K562 (cell line): ENCODE results near the gene HES4. TPM values are rescaled to one million over a fixed set of nuclear protein-coding genes. Genes with fewer than 3 reads are reported as not detected.

Experiments
- ATAC-seq: fragments of 200-7000 bp; cut with Tn5 transposase; 3 replicates; pipeline ENCODE4 v1.9.1; 2020; ENCODE audit warnings: moderate library complexity
- BruUV-seq: library from RNA; stranded (reverse); fragments of 400-500 nt; replicated peaks from 2 replicates; lab custom pipeline; 2021; lab: Mats Ljungman, UMichigan
- CTCF ChIA-PET: fragments of 300-600 bp; formaldehyde crosslinking; extraction: SDS; loops from one replicate; lab custom pipeline; 2021; ENCODE audit warnings: low intra/inter-chr PET ratio; lab: Yijun Ruan, JAX
- POLR2A ChIA-PET: fragments of 300-600, 350-650 bp; sonication (Branson Sonifier 250); formaldehyde crosslinking; extraction: SDS; loops from one replicate; lab custom pipeline; 2021; ENCODE audit warnings: antibody characterized with exemption, inconsistent platforms; lab: Yijun Ruan, JAX
- DNase-seq, 4 experiments: peaks; one replicate each; pipeline versions ENCODE4 v3.0.0 to v3.0.0-alpha.2; 2011 to 2018; ENCODE audit warnings: low spot score in 3 of 4, mixed read lengths in 3 of 4; ENCODE audit errors: extremely low read depth in 1 of 4
- FAIRE-seq: peaks from 2 replicates; lab custom pipeline; 2011; peaks lifted over from hg19 to GRCh38; lab: Jason Lieb, UNC
- H2AFZ ChIP-seq: 2 replicates; pipeline ENCODE4 v1.6.0; 2011; ENCODE audit warnings: low read depth, low read length, control low read depth, inconsistent platforms
- H3K27ac ChIP-seq: fragments of 200-600 bp; 3 replicates; pipeline ENCODE4 v1.8.0; 2011; ENCODE audit warnings: low read depth, mild to moderate bottlenecking, control low read depth, inconsistent platforms, low read length, moderate library complexity, mixed read lengths; ENCODE audit errors: extremely low read depth
- H3K27me3 ChIP-seq, 2 experiments: fragments of 300-600 bp in 1 of 2; 2 replicates in 1 of 2; 3 replicates in 1 of 2; pipeline versions ENCODE4 v1.6.0 to v1.8.0; 2011; ENCODE audit warnings: inconsistent platforms in 2 of 2, low read length in 2 of 2, mild to moderate bottlenecking in 1 of 2, mixed read lengths in 1 of 2, moderate library complexity in 1 of 2; ENCODE audit not compliant: control insufficient read depth in 2 of 2, insufficient read depth in 2 of 2
- H3K36me3 ChIP-seq: fragments of 300-600 bp; 3 replicates; pipeline ENCODE4 v1.8.0; 2011; ENCODE audit warnings: mild to moderate bottlenecking, low read length, inconsistent platforms; ENCODE audit not compliant: control insufficient read depth, insufficient read depth
- H3K4me1 ChIP-seq, 2 experiments: fragments of 200-600 bp in 1 of 2; replicated peaks in 1 of 2; 2 replicates in 1 of 2; 3 replicates in 1 of 2; pipeline versions ENCODE4 v1.5.1 to v1.8.0; 2011; ENCODE audit warnings: inconsistent platforms in 2 of 2, low read length in 2 of 2, mild to moderate bottlenecking in 1 of 2, mixed read lengths in 1 of 2, moderate library complexity in 1 of 2; ENCODE audit not compliant: control insufficient read depth in 2 of 2, insufficient read depth in 2 of 2
- H3K4me2 ChIP-seq: 2 replicates; pipeline ENCODE4 v1.6.1; 2011; ENCODE audit warnings: low read length, control low read depth, inconsistent platforms, mixed read lengths; ENCODE audit not compliant: insufficient read depth
- H3K4me3 ChIP-seq: fragments of 200-600 bp; sonication (generic), shearing (Covaris generic); 2 replicates; pipeline ENCODE4 v1.5.1; 2016; ENCODE audit warnings: control low read depth, inconsistent platforms
- H3K79me2 ChIP-seq: fragments of 200-600 bp; 3 replicates; pipeline ENCODE4 v1.8.0; 2011; ENCODE audit warnings: low read length, inconsistent platforms; ENCODE audit not compliant: control insufficient read depth, insufficient read depth
- H3K9ac ChIP-seq, 2 experiments: 2 replicates each; pipeline versions ENCODE4 v1.6.0 to v1.6.1; 2011; ENCODE audit warnings: low read depth in 2 of 2, low read length in 2 of 2, control low read depth in 1 of 2, inconsistent platforms in 1 of 2, mild to moderate bottlenecking in 1 of 2, mixed read lengths in 1 of 2; ENCODE audit not compliant: insufficient read depth in 1 of 2
- H3K9me1 ChIP-seq: one replicate; pipeline ENCODE4 v1.6.0; 2011; ENCODE audit warnings: inconsistent platforms, mild to moderate bottlenecking, low read length, moderate library complexity; ENCODE audit not compliant: control insufficient read depth, insufficient read depth
- H3K9me3 ChIP-seq: replicated peaks from 2 replicates; pipeline ENCODE4 v1.5.1; 2011; ENCODE audit warnings: low read depth, low read length, inconsistent platforms; ENCODE audit not compliant: control insufficient read depth, insufficient read depth
- H4K20me1 ChIP-seq: replicated peaks from 2 replicates; pipeline ENCODE4 v1.6.1; 2011; ENCODE audit warnings: low read length, inconsistent platforms, mixed read lengths; ENCODE audit not compliant: control insufficient read depth, insufficient read depth
- CBFA2T2 ChIP-seq: fragments of 450-650 bp; conservative IDR thresholded peaks from 2 replicates; pipeline ENCODE4 v1.6.1; 2017; ENCODE audit warnings: mild to moderate bottlenecking
- CTCF ChIP-seq, 3 experiments: IDR thresholded peaks in 2 of 3; conservative IDR thresholded peaks in 1 of 3; 2 replicates each; pipeline ENCODE4 v1.5.1; 2011 to 2012; ENCODE audit warnings: low read length in 3 of 3, mild to moderate bottlenecking in 3 of 3, control low read depth in 2 of 3, improper control_type of control experiment in 1 of 3, inconsistent platforms in 1 of 3, low read depth in 1 of 3, mixed read lengths in 1 of 3, moderate library complexity in 1 of 3; ENCODE audit not compliant: insufficient read depth in 2 of 3
- GABPB1 ChIP-seq: sonication (generic); formaldehyde crosslinking; IDR thresholded peaks from 2 replicates; pipeline ENCODE4 v1.8.0; 2022; ENCODE audit warnings: mild to moderate bottlenecking, missing genetic modification reagents
- HDAC6 ChIP-seq: IDR thresholded peaks from 2 replicates; pipeline ENCODE4 v1.6.1; 2012; ENCODE audit warnings: low read depth, mild to moderate bottlenecking, control low read depth, inconsistent platforms, low read length, moderate library complexity
- MLX ChIP-seq, 2 experiments: fragments of 450-650 bp in 1 of 2; sonication (generic) in 1 of 2; formaldehyde crosslinking; conservative IDR thresholded peaks; 2 replicates each; pipeline versions ENCODE4 v1.4.0 to v1.8.1; 2020 to 2022; ENCODE audit warnings: mild to moderate bottlenecking in 1 of 2, missing genetic modification reagents in 1 of 2
- MTA1 ChIP-seq: fragments of 450-650 bp; IDR thresholded peaks from 2 replicates; pipeline ENCODE4 v1.6.1; 2017; ENCODE audit warnings: borderline replicate concordance
- MYBL2 ChIP-seq, 2 experiments: fragments of 450-650 bp in 1 of 2; sonication (generic) in 1 of 2; formaldehyde crosslinking in 1 of 2; IDR thresholded peaks; 2 replicates each; pipeline versions ENCODE4 v1.6.1 to v1.8.1; 2017 to 2022; ENCODE audit warnings: borderline replicate concordance in 1 of 2, inconsistent platforms in 1 of 2, low read depth in 1 of 2, mild to moderate bottlenecking in 1 of 2, missing genetic modification reagents in 1 of 2, moderate library complexity in 1 of 2
- POLR2G ChIP-seq: fragments of 200-400 bp; formaldehyde crosslinking; IDR thresholded peaks from 2 replicates; pipeline ENCODE4 v1.6.1; 2017; ENCODE audit warnings: low read depth, mild to moderate bottlenecking, antibody characterized with exemption, low read length, moderate library complexity
- SIN3A ChIP-seq, 2 experiments: fragments of 150-350 bp in 1 of 2; IDR thresholded peaks; 2 replicates each; pipeline ENCODE4 v1.6.1; 2011 to 2016; ENCODE audit warnings: borderline replicate concordance in 2 of 2, low read depth in 2 of 2, low read length in 2 of 2, mild to moderate bottlenecking in 2 of 2, moderate library complexity in 2 of 2; ENCODE audit not compliant: control insufficient read depth in 1 of 2
- SRSF1 ChIP-seq: fragments of 200-400 bp; formaldehyde crosslinking; IDR thresholded peaks from 2 replicates; pipeline ENCODE4 v1.6.1; 2017; ENCODE audit warnings: mild to moderate bottlenecking, low read depth, low read length, moderate library complexity
- ZBTB7A ChIP-seq: IDR thresholded peaks from 2 replicates; pipeline ENCODE4 v1.6.1; 2011; ENCODE audit warnings: low read depth, mild to moderate bottlenecking, low read length, moderate library complexity, borderline replicate concordance; ENCODE audit not compliant: control insufficient read depth
- ZKSCAN1 ChIP-seq: fragments of 150-350 bp; IDR thresholded peaks from 2 replicates; pipeline ENCODE4 v1.6.1; 2016; ENCODE audit warnings: low read depth, low read length
- ZNF263 ChIP-seq: sonication (generic); formaldehyde crosslinking; IDR thresholded peaks from 2 replicates; pipeline ENCODE4 v1.8.0; 2022; ENCODE audit warnings: mild to moderate bottlenecking, missing genetic modification reagents, borderline replicate concordance
- ZNF316 ChIP-seq: fragments of 450-650 bp; IDR thresholded peaks from 2 replicates; pipeline ENCODE4 v1.6.1; 2016
- ZNF740 ChIP-seq, 3 experiments: fragments of 200-800 bp in 1 of 3; sonication (Bioruptor generic) in 1 of 3; sonication (generic) in 1 of 3; formaldehyde crosslinking in 1 of 3; IDR thresholded peaks; 2 replicates each; pipeline versions ENCODE4 v1.6.1 to v1.8.0; 2016 to 2022; ENCODE audit warnings: mild to moderate bottlenecking in 2 of 3, missing compliant biosample characterization in 2 of 3, missing genetic modification characterization in 2 of 3, missing genetic modification reagents in 1 of 3
- whole genome bisulfite sequencing: fragments of 100-300 bp; shearing (Covaris generic); methylation state at CpG from one replicate; pipeline ENCODE4 v1.1.6; 2016; ENCODE audit warnings: low coverage, mixed read lengths; ENCODE audit not compliant: insufficient coverage; ENCODE audit errors: missing lambda C conversion rate; 5-methylcytosine and 5-hydroxymethylcytosine counted together
- in situ Hi-C: fragments of 300-500 bp; cut with MboI; formaldehyde crosslinking; loops from 4 replicates; pipeline ENCODE4 v1.15.0; 2018; ENCODE audit warnings: inconsistent platforms, mixed read lengths
- intact Hi-C: fragments of 100-400 bp; cut with micrococcal nuclease; formaldehyde crosslinking; loops from 2 replicates; pipeline ENCODE4 v1.14.2; 2022
- polyA plus RNA-seq, 8 experiments: library from polyadenylated mRNA; depleted of rRNA in 4 of 8; stranded (reverse) in 5 of 8; unstranded in 3 of 8; fragments of >200 nt; fragmentation: Nextera tagmentation in 2 of 8; fragmentation: Illumina TruSeq in 1 of 8; extraction: Ambion mirVana in 2 of 8; extraction: Trizol in 1 of 8; gene quantifications; 2 replicates each; pipeline versions ENCODE4 v1.2.1 to v1.2.3, GENCODE V29; 2011 to 2014; ENCODE audit warnings: inconsistent platforms in 1 of 8, missing spikeins in 1 of 8
- total RNA-seq, 7 experiments: library from RNA; depleted of rRNA in 6 of 7; stranded (reverse); fragments of >200 nt in 6 of 7; fragmentation: Illumina TruSeq in 2 of 7; extraction: Trizol in 2 of 7; gene quantifications; 2 replicates each; pipeline versions ENCODE4 v1.2.1 to v1.2.3, GENCODE V29; 2011 to 2021; ENCODE audit warnings: low replicate concordance in 1 of 7

Gene HES4
- total and polyA plus RNA-seq, 9 of the 15 experiments (the other 6 are each of a cell fraction or from before 2014, with no cell fraction given) = 0.21 to 43.7 (median 5.3) TPM; not detected in 2

GRCh38 chr1:1003618-1004419, 3.9 kb upstream of the HES4 start:
- no TSS peak for BruUV-seq
- POLR2A ChIA-PET = interaction anchor here (0.6 to 2.6 kb wide), 3 partner anchors 10 to 20 kb away, joined by 3 to 9 read pairs (median 4); partner anchors contain the start of gene ISG15
- intact Hi-C loops = loop anchor here (5.0 kb wide), 1 partner anchor 58 kb away; no protein-coding TSS in a partner anchor
- Histone ChIP-seq H2AFZ (no peak overlapping the region), H3K36me3 (no peaks in the 10 kb centered on the region), H4K20me1 (0 out of 2 replicates have a peak, but pooled peaks cover 4% of the 10 kb centered on the region), H3K9ac (peak overlapping the region in 1 of 2 experiments; percentile 90; a peak in 2 of 4 replicates), H3K4me1 (peaks cover 39 to 78% of the 10 kb centered on the region in 2 experiments), H3K4me2 (no peak overlapping the region; the same call in 1 of the 2 replicates), H3K27me3 (no peaks in the 10 kb centered on the region), H3K4me3 (no peak overlapping the region), H3K9me1 (no peaks in the 10 kb centered on the region), H3K79me2 (peaks cover 16% of the 10 kb centered on the region; the same call in 2 of the 3 replicates), H3K9me3 (no peaks in the 10 kb centered on the region; the same call in none of the 2 replicates), H3K27ac (no peak overlapping the region)
- TF ChIP-seq MTA1 = 0 out of 2 replicates have a peak, but pooled peaks have one; percentile 19
- no peak for TF ChIP-seq CBFA2T2
- no peak for TF ChIP-seq HDAC6
- 0 out of 2 replicates have a peak, but pooled peaks have one; percentile 11 for TF ChIP-seq POLR2G
- TF ChIP-seq ZNF263 = peak; percentile 10; the same call in 1 of the 2 replicates
- TF ChIP-seq SIN3A (IDR thresholded peaks at IDR 0.05; ENCODE audit: borderline replicate concordance in 2 of 2, control insufficient read depth in 1 of 2, low read depth in 2 of 2, low read length in 2 of 2) = no peak
- peak; percentile 8; the same call in 1 of the 2 replicates for TF ChIP-seq ZNF316
- TF ChIP-seq SRSF1 = no peak
- TF ChIP-seq MYBL2 (IDR thresholded peaks at IDR 0.05; ENCODE audit: low read depth) = no peak
- TF ChIP-seq MYBL2 (CRISPR knock-in tag; IDR thresholded peaks at IDR 0.05; ENCODE audit: borderline replicate concordance) = no peak
- peak; percentile 19; the same call in 1 of the 2 replicates for TF ChIP-seq GABPB1 (CRISPR knock-in tag)
- TF ChIP-seq MLX (CRISPR knock-in tag; conservative IDR thresholded peaks at IDR 0.05) = no peak
- TF ChIP-seq ZBTB7A = peak; percentile 24; the same call in 1 of the 2 replicates
- TF ChIP-seq ZNF740 (CRISPR knock-in tag; IDR thresholded peaks at IDR 0.05) = peak; percentile 29; the same call in 1 of the 2 replicates
- no peak for TF ChIP-seq ZNF740 (tag; IDR thresholded peaks at IDR 0.05)
- 0 out of 6 replicates have a peak, but pooled peaks of 1 of the 3 experiments have one; percentile 4 for TF ChIP-seq CTCF (IDR thresholded peaks at IDR 0.05 in 2 of 3, conservative IDR thresholded peaks at IDR 0.05 in 1 of 3; ENCODE audit: insufficient read depth in 2 of 3, low read depth in 1 of 3, low read length in 3 of 3)
- peak; percentile 96 for TF ChIP-seq ZKSCAN1
- peak in 3 of 4 experiments; percentile 12 to 46 (median 30) for DNase-seq
- WGBS = 77% methylated on average over 12 of the region's 22 CpGs
- CTCF ChIA-PET = no interaction called here
- no peak for ATAC-seq
- no peak for FAIRE-seq
- in situ Hi-C loops = no loop called here
